Activated T-cell treated with anti-CD3 and anti-CD28 coated beads, Interleukin-2, amount 50 U/mL, for 24 hours (primary cell): Measurements from ENCODE around the gene SREBF1.

Experiments
- DNase-seq: peaks from one replicate; pipeline ENCODE4 v3.0.0-alpha.2; 2020
- H3K27ac Mint-ChIP-seq: 2 replicates; pipeline ENCODE4 v1.8.0; 2020; ENCODE audit warnings: mild to moderate bottlenecking, mixed read lengths
- H3K27me3 Mint-ChIP-seq: 2 replicates; pipeline ENCODE4 v1.8.0; 2020; ENCODE audit warnings: mixed read lengths
- H3K36me3 Mint-ChIP-seq: 2 replicates; pipeline ENCODE4 v1.8.0; 2020; ENCODE audit warnings: low read depth, mixed read lengths
- H3K4me1 Mint-ChIP-seq: 2 replicates; pipeline ENCODE4 v1.8.0; 2020; ENCODE audit warnings: low read depth, mixed read lengths
- H3K4me3 Mint-ChIP-seq: 2 replicates; pipeline ENCODE4 v1.8.0; 2020; ENCODE audit warnings: mild to moderate bottlenecking, moderate library complexity, mixed read lengths
- H3K9me3 Mint-ChIP-seq: 2 replicates; pipeline ENCODE4 v1.8.0; 2020; ENCODE audit warnings: mixed read lengths

The SREBF1 gene

GRCh38 chr17:17771498-17772201 is 65.1 kb downstream of the SREBF1 start:
- Mint-ChIP-seq H3K27me3 (no peaks in the 10 kb centered on the region), H3K4me3 (no peak overlapping the region), H3K36me3 (no peaks in the 10 kb centered on the region), H3K9me3 (no peaks in the 10 kb centered on the region), H3K27ac (no peak overlapping the region), H3K4me1 (peaks cover 16% of the 10 kb centered on the region)
- DNase-seq = no peak

- no peaks in the 10 kb centered on the region for H3K9me3 Mint-ChIP-seq
- DNase-seq = no peak
- H3K4me1 Mint-ChIP-seq = peaks cover 26% of the 10 kb centered on the region
- H3K4me3 Mint-ChIP-seq = no peak overlapping the region
- H3K27me3 Mint-ChIP-seq = no peaks in the 10 kb centered on the region
- no peaks in the 10 kb centered on the region for H3K36me3 Mint-ChIP-seq
- no peak overlapping the region for H3K27ac Mint-ChIP-seq
Measured at GRCh38 chr17:17770632-17771044, 66.1 kb downstream of the SREBF1 start.

GRCh38 chr17:17769869-17770631 is 66.7 kb downstream of the SREBF1 start:
- H3K4me1 Mint-ChIP-seq = peaks cover 32% of the 10 kb centered on the region
- DNase-seq = no peak
- peaks cover 3% of the 10 kb centered on the region for H3K36me3 Mint-ChIP-seq
- no peak overlapping the region for H3K27ac Mint-ChIP-seq
- H3K9me3 Mint-ChIP-seq = no peaks in the 10 kb centered on the region
- no peaks in the 10 kb centered on the region for H3K27me3 Mint-ChIP-seq
- H3K4me3 Mint-ChIP-seq = no peak overlapping the region

- peaks cover 34% of the 10 kb centered on the region for H3K4me1 Mint-ChIP-seq
- peak overlapping the region; percentile 22 for H3K27ac Mint-ChIP-seq
- H3K36me3 Mint-ChIP-seq = peaks cover 5% of the 10 kb centered on the region
- H3K4me3 Mint-ChIP-seq = no peak overlapping the region
- no peaks in the 10 kb centered on the region for H3K9me3 Mint-ChIP-seq
- no peak for DNase-seq
- no peaks in the 10 kb centered on the region for H3K27me3 Mint-ChIP-seq
Measured at GRCh38 chr17:17768424-17769088, 68.2 kb downstream of the SREBF1 start.

GRCh38 chr17:17767887-17768418 is 68.8 kb downstream of the SREBF1 start:
- H3K27me3 Mint-ChIP-seq = no peaks in the 10 kb centered on the region
- H3K27ac Mint-ChIP-seq = no peak overlapping the region
- peaks cover 5% of the 10 kb centered on the region for H3K36me3 Mint-ChIP-seq
- no peak overlapping the region for H3K4me3 Mint-ChIP-seq
- no peaks in the 10 kb centered on the region for H3K9me3 Mint-ChIP-seq
- peaks cover 31% of the 10 kb centered on the region for H3K4me1 Mint-ChIP-seq
- DNase-seq = no peak

- peaks cover 29% of the 10 kb centered on the region for H3K4me1 Mint-ChIP-seq
- H3K9me3 Mint-ChIP-seq = no peaks in the 10 kb centered on the region
- H3K4me3 Mint-ChIP-seq = no peak overlapping the region
- no peak overlapping the region for H3K27ac Mint-ChIP-seq
- no peaks in the 10 kb centered on the region for H3K27me3 Mint-ChIP-seq
- DNase-seq = no peak
- H3K36me3 Mint-ChIP-seq = peaks cover 5% of the 10 kb centered on the region
Measured at GRCh38 chr17:17767154-17767869, 69.5 kb downstream of the SREBF1 start.

- Mint-ChIP-seq H3K9me3 (no peaks in the 10 kb centered on the region), H3K4me1 (peaks cover 27% of the 10 kb centered on the region), H3K4me3 (no peak overlapping the region), H3K27me3 (no peaks in the 10 kb centered on the region), H3K36me3 (peaks cover 5% of the 10 kb centered on the region), H3K27ac (peak overlapping the region; percentile 68)
- no peak for DNase-seq
Measured at GRCh38 chr17:17766744-17767120, 70.1 kb downstream of the SREBF1 start.

GRCh38 chr17:17766077-17766743 is 70.6 kb downstream of the SREBF1 start:
- Mint-ChIP-seq H3K27me3 (no peaks in the 10 kb centered on the region), H3K9me3 (no peaks in the 10 kb centered on the region), H3K27ac (peak overlapping the region; percentile 68), H3K4me3 (no peak overlapping the region), H3K36me3 (peaks cover 5% of the 10 kb centered on the region), H3K4me1 (peaks cover 27% of the 10 kb centered on the region)
- DNase-seq = no peak

- Mint-ChIP-seq H3K4me1 (peaks cover 27% of the 10 kb centered on the region), H3K9me3 (no peaks in the 10 kb centered on the region), H3K27me3 (no peaks in the 10 kb centered on the region), H3K27ac (no peak overlapping the region), H3K4me3 (no peak overlapping the region), H3K36me3 (peaks cover 5% of the 10 kb centered on the region)
- no peak for DNase-seq
Measured at GRCh38 chr17:17765359-17766076, 71.3 kb downstream of the SREBF1 start.

GRCh38 chr17:17763734-17764133 is 73.1 kb downstream of the SREBF1 start:
- no peaks in the 10 kb centered on the region for H3K27me3 Mint-ChIP-seq
- no peak for DNase-seq
- H3K4me3 Mint-ChIP-seq = no peak overlapping the region
- H3K27ac Mint-ChIP-seq = no peak overlapping the region
- H3K36me3 Mint-ChIP-seq = peaks cover 5% of the 10 kb centered on the region
- no peaks in the 10 kb centered on the region for H3K9me3 Mint-ChIP-seq
- peaks cover 27% of the 10 kb centered on the region for H3K4me1 Mint-ChIP-seq

- H3K9me3 Mint-ChIP-seq = no peaks in the 10 kb centered on the region
- no peak for DNase-seq
- no peak overlapping the region for H3K4me3 Mint-ChIP-seq
- no peaks in the 10 kb centered on the region for H3K27me3 Mint-ChIP-seq
- peaks cover 30% of the 10 kb centered on the region for H3K4me1 Mint-ChIP-seq
- peak overlapping the region; percentile 33 for H3K27ac Mint-ChIP-seq
- H3K36me3 Mint-ChIP-seq = peaks cover 5% of the 10 kb centered on the region
Measured at GRCh38 chr17:17763136-17763535, 73.7 kb downstream of the SREBF1 start.

- Mint-ChIP-seq H3K27ac (no peak overlapping the region), H3K4me3 (no peak overlapping the region), H3K4me1 (peaks cover 34% of the 10 kb centered on the region), H3K27me3 (no peaks in the 10 kb centered on the region), H3K36me3 (peaks cover 5% of the 10 kb centered on the region), H3K9me3 (no peaks in the 10 kb centered on the region)
- no peak for DNase-seq
Measured at GRCh38 chr17:17762744-17763105, 74.1 kb downstream of the SREBF1 start.
